HCT116 (cell line): ENCODE results near the gene C1orf159.

Experiments
- ATF3 ChIP-seq: IDR thresholded peaks from 2 replicates; pipeline ENCODE4 v1.6.1; 2012
- CTCF ChIP-seq, 3 experiments: fragments of 200-600 bp in 1 of 3; sonication (generic) in 1 of 3; IDR thresholded peaks in 2 of 3; conservative IDR thresholded peaks in 1 of 3; 2 replicates each; pipeline ENCODE4 v1.5.1; 2012 to 2017; ENCODE audit warnings: low read depth in 2 of 3, low read length in 2 of 3, antibody characterized with exemption in 1 of 3, borderline replicate concordance in 1 of 3, control low read depth in 1 of 3, mild to moderate bottlenecking in 1 of 3, mixed read lengths in 1 of 3, mixed run types in 1 of 3, moderate library complexity in 1 of 3; ENCODE audit not compliant: insufficient read depth in 1 of 3
- JUND ChIP-seq: IDR thresholded peaks from 2 replicates; pipeline ENCODE4 v1.6.1; 2012
- POLR2A ChIP-seq: IDR thresholded peaks from 2 replicates; pipeline ENCODE4 v1.7.0; 2011; ENCODE audit warnings: borderline replicate concordance; ENCODE audit not compliant: insufficient read depth, insufficient read length; ENCODE audit errors: extremely low read depth
- POLR2AphosphoS5 ChIP-seq: IDR thresholded peaks from 2 replicates; pipeline ENCODE4 v1.6.1; 2011; ENCODE audit warnings: mild to moderate bottlenecking, low read depth, low read length, moderate library complexity

GRCh38 chr1:1032424-1032823 lies 83.5 kb downstream of the C1orf159 start:
- TF ChIP-seq JUND (no peak), POLR2A (no peak), POLR2AphosphoS5 (no peak), CTCF (IDR thresholded peaks at IDR 0.05 in 2 of 3, conservative IDR thresholded peaks at IDR 0.05 in 1 of 3; ENCODE audit: borderline replicate concordance in 1 of 3, insufficient read depth in 1 of 3, low read depth in 2 of 3, low read length in 2 of 3) (no peak), ATF3 (no peak)
